ENCODE results near the gene PLA2G12A.

The PLA2G12A gene

DNA sequence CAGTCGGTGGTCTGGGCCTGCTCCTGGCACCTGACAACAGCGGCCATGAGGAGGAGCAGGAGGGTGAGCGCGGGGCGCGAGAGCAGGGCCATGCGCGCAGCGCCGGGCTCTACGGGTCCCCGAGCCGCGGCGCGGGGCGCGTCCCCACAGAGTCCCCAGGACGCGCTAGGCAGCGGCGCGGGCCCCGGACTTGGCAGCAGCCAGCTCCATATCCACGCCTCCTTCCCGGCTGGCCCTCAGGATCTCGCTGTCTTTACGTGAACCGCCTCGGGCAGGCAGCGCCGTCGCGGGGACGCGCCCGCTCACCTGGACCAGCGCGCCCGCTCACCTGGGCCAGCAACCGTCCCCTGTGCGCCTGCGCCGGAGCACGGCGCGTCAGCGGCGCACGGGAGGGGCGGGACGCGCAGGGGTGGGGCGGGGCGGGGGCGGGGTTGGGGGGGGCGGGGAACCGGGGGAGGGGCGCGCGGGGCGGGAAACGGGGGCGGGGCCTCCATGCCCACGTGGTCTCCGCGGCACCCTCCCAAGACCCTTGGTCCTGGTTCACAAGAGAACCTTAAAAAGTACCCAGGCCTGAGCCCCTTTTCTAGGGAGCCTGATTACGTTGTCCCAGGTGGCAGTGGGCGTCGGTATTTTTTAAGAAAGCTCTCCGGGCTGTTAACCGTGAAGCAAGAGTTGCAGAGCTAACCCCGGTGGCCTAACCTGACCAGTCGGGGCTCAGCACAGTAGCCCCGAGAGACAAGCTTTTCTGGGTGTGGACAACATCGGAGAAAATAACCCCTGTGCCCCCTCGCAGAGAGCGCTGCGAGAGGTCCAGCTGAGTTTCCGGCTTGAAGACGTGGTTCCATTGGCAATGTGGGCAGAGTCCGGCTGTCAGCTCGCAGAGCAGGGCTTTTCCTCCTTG, at the start of gene PLA2G12A:
Gene PLA2G12A, minus strand, starts transcription at position 353 of the 901 bp plus-strand sequence. Its CDS starts 261 bp downstream, at position 92.
- DNase-seq (ENCODE audit: low spot score): peak; percentile 77

DNA sequence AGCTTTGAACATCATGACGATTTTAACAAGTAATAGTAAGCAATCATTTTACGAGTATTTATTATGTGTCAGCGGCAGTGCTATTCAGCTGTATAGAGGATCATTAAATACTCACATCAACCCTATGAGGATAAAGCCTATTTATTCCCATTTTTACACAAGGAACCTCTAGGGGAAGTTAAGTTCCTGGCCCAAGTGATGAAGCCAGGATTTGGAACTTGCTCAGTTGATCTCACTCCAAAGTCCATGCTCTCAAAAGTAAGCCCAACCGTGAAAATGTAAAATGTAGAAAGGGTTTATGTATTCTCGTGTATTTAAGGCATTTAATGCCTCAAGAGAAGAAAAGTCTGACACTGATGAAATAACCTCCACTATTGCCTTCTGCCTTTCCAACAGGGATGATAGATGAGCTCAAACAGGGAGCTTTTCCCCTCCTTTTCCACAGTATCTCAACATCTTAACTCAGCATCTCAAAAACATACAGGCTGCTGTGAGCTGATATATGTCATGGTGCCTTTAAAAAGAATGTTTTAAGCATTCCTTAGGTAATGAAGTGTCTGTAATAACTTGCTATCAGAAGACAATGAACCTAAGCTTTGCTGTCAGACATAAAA, 35.0 kb upstream of the PLA2G12A start:
- no peak for DNase-seq (ENCODE audit: low spot score)

DNA sequence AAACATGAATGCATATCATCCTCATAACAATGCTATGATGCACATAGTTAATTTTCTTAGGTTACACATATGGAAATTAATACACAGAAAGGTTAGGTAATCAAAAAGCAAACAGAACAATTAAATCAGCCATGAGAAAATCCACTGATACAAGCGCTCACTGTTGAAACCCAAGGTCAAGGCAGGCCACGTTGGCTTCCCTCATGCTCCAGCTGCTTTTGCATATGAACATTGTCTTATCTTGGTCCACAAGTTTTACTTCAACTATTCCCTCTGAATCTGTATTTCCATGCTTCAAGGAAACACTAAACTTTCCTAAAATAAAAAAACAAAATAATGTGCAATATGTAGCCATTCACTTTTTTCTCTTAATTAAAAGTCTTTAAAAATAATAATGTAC, 34.5 kb upstream of the PLA2G12A start:
- DNase-seq (ENCODE audit: low spot score): no peak

DNA sequence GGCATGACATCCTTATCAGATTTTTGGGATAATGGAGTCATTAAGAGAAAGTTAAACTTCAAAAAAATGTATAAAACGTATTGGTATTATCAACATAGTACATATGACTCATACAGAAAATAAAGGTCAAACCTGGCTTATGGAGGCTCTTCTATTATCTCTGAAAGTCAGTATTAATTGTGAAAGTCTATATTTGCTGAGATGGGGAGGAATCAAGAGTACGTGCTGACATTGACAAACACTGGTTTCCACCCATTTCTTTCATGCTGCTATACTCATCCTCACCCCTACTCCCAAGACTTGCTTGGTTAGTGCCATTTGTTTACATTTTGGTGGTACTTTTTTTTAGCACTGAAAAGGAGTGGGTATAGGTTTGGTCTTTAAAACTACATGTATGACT, 30.8 kb upstream of the PLA2G12A start:
- DNase-seq (ENCODE audit: low spot score): no peak

DNA sequence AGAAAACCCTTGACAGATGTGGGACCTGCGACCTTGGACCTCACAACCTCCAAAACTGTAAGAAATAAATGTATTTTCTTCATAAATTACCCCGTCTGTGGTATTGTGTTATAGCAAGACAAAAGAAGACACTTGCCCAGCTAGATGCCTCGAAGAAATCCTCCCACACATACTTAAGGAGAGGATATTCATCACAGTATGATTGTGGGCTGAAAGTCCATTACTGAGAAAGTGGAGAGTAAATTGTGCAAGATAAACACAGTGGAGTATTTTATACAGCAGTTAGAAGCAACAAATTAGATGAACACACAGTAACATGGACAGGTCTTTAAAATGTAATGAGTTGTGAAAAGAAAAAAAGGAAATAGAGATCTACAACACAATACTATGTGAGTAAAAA, 25.8 kb upstream of the PLA2G12A start:
- no peak for DNase-seq (ENCODE audit: low spot score)

DNA sequence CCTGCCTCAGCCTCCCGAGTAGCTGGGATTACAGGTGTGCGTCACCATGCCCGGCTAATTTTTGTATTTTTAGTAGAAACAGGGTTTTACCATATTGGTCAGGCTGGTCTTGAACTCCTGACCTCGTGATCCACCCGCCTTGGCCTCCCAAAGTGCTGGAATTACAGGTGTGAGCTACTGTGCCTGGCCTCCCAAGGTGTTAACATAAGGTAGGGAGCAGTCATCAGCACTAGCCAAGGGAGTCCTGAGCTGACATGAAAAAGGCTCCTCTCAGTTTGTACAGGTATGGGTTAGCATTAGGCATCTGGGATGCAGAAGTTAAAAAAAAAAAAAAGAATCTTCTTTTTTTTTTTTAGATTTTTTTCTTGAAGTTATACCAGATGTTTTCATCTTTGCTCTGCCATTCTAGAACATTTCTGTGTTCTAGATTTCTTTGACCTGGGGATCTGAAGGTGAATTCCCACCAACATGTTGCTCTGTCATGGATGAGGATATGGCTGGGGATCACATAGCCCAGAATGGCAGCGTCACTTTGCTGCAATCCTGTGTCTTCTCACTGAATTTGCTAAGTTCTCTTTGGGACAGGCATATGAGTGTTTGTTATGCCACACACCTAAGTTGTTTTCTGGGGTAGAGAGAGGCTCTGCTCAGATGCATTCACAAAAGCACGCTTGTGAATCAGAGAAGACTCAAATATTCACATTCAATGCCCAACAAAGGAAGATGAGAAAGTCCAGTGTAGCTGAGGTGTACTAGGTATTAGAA, 24.4 kb upstream of the PLA2G12A start:
- DNase-seq (ENCODE audit: low spot score): no peak

DNA sequence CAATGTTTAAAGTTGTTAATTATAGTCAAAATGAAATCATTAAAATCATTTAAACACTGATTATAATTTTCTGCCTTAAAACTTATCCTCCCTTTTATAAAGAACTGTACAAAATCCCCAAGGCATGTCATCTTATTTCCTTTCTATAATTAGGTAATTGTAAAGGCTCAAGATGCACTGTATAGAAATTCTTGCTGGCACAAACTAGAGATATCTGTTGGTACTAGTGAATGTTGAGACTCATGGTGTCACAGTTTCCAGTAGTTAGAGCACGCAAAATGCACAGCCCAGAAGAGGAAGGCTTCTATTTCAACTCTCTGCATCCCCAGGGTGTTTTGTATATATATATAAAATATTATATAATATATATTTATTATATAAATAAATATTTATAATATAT, 22.7 kb upstream of the PLA2G12A start:
- no peak for DNase-seq (ENCODE audit: low spot score)

DNA sequence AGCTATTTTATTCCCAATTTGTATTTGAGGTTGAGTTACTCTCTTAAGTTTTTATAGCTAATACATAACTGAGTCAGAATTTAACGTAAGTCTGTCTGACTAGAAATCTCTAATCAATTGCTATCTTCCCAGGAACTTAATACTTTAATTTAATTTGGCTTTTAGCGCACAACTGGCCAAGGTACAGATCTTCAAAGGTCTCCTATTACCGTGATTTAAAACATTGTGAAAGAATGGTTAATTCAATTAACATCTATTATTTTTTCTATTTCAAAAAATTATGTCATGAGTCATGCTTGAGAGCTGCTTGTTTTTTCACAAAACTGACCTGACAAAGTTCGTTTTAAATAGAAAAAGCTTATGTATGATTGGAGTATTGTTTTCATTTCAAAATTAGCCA, 22.0 kb upstream of the PLA2G12A start:
- DNase-seq (ENCODE audit: low spot score): no peak

DNA sequence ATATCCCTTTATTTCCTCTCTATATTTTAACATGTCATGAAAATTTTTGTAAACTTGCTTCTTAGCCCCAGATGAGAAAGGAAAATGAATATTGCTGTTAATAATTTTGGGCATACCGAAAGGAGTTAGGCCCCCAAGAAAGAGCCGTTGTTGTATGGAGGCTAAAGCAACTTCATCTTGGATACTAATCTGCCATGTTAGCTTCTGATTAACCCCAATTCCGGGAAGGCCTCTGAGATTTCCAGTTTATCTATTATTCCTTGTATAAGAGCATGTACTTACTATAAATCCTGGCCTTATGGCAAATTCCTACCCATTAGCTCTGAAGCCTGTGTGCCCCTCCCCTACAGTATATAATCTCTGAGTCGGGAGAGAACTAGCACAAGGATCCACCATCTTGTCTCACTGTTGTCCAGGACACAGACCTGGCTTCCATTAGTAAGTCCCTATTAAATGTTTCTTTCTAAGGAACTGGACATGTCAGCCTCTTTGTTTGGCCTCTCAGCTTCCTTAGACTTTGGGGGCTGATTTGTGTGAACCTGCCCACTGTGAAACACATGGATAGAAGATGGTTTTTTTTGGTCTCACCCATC, 20.9 kb upstream of the PLA2G12A start:
- no peak for DNase-seq (ENCODE audit: low spot score)

DNA sequence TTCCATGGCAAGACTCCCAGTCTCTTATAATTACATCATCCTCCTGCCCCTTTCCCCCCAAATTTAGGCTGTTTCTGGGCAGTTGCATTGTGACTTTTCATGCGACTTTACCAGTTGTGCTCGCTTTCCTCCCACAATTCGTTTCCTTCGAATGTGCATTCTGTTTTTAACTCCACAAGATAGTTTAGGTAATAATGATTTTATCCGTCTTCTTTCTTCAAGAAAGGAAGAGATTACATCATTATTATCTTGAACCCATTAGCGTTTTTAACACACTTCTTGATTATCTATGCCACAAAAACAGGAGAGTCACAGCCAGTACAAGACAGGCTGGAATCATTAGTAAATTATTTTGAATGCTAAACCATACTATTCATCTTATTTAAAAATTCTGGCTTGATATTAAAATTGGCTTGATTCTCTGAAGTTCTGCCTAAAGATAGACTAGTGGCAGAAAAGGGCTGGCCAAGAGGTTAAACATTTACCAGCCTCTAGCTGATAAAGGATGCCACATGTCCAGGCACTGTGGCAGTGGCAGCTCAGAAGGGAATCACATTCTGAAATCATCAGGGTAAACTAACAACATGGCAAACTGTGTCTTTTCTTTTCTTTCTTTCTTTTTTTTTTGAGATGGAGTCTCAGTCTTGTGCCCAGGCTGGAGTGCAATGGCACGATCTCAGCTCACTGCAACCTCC, 19.7 kb upstream of the PLA2G12A start:
- DNase-seq (ENCODE audit: low spot score): no peak

DNA sequence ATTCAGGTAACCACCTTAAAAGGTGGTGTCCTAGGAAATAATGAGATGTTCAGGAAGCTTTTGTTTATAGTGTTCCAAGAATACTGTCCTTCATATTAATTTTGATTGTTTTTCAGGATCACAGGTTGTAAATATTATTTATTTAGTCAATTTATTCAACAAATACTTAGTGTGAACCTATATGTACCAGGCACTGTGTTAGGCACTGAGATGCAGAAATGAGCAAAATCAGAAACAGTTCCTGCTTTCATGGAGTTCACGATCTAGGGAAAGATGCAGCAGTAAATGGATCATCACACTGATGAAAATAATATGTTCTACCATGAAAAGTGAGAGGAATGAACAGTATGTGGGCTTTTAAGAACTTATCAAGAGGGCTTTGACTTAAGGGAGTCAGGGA, 18.2 kb upstream of the PLA2G12A start:
- no peak for DNase-seq (ENCODE audit: low spot score)

DNA sequence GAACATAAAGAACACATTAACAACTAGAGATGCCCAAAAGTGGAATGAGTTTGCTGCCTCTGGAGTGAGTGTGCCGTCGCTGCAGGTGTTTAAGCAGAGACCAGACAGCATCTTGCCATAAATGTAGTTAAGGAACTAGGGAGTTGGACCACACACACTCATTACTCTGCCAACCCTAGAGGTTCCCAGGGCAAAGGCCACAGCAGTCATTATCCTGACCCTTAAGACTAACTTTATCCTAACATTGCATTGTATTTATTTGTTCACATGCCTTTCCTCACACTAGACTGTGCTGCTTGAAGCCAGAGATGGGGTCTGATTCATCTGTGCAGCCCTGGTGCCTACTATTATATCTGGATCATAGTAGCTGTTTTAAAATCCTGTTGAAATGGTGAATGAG, 16.9 kb upstream of the PLA2G12A start:
- DNase-seq (ENCODE audit: low spot score): no peak

DNA sequence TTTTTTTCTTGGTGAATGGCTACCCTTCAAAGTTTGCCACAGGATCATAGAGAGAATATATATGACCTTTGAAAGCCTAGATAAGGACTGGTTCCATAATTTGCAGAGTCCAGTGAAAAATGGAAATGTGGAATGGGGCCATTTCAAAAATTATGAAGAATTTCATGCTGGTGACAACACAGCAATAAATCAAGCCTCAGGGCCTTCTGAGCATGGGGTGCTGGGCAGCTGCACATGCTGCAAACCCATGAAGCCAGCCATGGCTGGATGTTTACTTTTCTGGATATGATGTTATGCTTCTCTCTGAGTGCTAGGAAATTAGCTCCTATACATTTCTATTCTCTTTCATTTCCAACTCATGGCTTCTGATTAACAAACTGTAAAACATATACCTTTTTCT, 16.0 kb upstream of the PLA2G12A start:
- DNase-seq (ENCODE audit: low spot score): no peak

DNA sequence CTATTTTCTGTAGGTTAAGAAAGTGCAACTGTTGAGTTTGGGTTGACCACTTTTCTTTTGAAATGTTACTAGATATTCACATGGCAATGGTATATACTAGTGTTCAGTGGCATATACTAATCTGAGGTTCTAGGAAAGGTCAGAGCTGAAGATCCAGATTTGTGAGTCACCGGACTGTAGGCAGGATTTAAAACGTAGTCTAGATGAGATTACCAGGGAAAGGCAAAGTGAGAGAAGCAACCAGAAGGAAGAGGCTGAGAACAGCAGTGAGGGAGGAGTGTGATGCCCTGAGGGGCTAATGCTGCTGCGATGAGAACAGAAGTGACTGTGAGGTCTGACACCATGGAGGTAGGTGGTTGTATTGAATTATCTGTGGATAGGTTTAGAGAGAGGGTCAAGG, 9.7 kb upstream of the PLA2G12A start:
- DNase-seq (ENCODE audit: low spot score): no peak

DNA sequence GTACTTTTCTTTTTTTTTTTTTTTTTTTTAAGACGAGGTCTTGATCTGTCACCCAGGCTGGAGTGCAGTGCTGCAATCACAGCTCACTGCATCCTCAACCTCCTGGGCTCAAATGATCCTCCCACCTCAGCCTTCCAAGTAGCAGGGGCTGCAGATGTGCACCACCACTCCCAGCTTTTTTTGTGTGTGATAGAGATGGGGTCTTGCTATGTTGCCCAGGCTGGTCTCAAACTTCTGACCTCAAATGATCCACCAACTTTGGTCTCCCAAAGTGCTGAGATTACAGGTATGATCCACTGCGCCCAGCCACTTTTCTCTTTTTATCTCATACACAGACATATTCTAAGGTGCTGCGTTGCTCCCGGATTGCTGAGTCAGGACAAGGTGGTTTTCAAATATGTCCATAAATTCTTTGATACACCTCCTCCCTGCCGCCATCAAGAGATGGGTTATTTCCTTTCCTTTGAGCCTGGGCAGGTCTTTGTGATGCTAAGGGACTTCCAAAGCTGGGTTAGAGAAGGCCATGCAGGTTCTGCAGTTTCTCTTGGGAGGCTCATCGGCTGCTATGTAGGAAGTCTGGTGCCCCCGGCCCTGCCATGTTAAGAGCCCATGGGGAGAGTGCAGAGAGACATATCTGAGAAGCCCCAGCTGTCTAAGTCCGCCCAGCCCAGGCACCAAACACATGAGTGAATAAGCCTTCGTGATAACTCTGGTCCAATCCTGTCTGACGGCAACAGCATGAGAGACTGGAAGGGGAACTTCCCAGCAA, 8.4 kb upstream of the PLA2G12A start:
- DNase-seq (ENCODE audit: low spot score): no peak

DNA sequence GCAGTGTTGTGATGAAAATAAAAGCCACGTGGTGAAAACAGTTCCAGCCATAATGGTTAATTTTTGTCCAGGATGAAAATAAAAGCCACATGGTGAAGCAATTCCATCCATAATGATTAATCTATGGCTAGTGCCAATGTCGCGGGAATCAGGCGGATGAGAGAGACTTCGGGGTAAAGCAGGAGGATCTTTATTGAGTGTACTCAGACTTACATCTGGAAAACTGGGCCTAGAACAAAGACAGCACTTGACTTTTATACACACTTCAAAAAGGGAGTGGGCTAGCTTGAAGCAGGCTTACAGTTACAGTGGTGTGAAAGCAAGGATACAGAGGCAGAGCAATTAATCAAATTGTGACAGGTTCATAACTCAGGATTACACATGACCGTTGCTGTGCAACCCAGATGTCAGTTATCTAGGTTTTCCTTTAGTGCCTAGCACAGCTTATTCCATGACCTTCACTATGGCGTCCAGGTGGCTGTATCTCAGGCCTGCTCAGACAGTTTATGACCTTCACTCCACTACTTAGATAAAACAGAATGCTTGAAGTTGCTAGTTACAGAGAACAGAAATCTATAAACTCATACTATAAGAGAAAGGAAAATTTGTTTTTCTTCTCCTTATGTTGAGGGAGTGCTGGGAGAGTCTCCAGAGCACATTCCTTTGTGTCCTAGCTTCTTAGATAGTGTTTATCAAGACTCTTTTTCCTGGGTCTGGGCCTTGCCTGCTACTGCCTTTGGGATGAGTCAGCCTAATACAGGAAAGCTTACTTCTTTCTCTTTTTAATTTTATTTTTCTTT, 5.9 kb upstream of the PLA2G12A start:
- no peak for DNase-seq (ENCODE audit: low spot score)

DNA sequence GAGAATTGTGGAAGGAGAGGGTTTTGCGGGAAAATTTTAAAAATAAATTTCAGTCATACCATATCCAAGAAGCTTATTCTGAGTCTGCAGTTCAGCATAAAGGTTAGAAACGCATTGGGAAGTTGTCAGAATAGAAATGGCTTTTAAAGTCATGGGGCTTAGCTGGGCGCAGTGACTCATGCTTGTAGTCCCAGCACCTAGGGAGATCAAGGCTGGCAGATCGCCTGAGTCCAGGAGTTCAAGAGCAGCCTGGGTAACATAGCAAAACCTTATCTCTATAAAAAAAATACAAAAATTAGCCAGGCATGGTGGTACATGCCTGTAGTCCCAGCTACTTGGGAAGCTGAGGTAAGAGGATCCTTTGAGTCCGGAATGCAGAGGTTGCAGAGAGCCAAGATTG, 3.9 kb upstream of the PLA2G12A start:
- DNase-seq (ENCODE audit: low spot score): no peak

DNA sequence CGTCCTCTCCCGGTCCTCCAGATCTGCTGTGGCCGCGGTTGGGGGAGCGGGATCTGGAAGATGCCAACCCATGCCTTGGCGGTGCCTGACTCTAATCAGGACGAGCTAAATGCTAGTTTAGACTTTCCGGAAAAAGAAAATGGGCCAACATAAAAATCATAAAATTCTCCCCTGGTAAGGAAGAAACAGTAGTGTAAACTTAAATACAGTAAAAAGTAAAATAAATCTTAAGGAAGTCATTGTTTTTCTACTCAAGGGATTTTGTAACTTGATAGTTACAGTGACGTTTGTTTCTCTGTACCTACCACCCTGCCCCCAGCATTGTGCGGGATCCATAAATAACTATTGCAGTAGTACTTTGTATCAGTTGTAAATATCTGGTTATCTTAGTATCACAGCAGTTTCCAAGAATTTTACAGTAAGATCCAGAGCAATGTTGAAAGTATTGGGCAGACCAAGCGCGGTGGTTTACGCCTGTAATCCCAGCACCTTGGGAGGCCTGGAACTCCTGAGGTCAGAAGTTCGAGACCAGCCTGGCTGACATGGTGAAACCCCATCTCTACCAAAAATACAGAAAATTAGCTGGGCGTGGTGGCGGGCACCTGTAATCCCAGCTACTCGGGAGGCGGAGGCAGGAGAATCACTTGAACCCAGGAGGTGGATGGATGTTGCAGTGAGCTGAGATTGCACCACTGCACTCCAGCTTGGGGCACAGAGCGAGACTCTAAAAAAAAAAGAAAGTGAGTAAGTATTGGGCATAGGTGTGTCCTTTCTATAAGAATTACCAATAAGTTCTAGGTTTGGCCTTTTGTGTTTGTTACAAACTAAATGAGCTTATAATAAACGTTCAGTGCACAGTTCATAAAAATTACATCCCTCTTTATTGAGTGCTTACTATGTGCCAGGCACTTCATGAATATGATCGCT, 1.0 kb upstream of the PLA2G12A start:
- DNase-seq (ENCODE audit: low spot score): no peak

DNA sequence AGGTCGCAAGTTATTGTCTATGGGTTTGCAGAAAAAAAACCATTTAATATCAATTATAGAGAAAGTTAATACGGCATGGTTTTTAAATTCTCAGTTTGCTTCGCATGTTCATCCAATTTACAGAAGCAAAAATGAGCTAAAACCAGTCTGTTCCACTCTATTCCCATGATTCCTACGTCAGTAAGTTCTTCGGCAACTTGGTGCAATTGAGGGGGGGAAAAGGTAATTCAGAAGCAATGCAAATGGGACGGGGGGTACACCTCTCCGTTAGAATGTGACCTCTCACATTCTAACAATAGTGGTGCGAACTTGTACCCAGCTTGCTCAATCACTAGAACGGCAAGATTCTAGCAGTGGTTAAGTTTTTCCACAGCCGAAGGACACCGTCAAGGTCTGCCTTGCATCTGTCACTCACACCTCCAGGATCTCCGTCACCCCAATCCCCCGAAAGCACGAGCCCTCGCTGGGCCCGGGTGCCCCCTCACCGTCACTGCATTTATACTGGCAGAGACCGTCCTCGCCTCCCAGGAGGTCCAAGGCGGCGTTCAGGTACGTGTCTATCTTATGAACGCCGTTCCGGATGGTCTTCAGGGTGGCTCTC, 653 bp downstream of the PLA2G12A start:
- peak; percentile 14 for DNase-seq (ENCODE audit: low spot score)
